KG1 (cell line): ENCODE results near the gene CTNNBL1.

Source experiments
- DNase-seq: peaks from one replicate; lab custom pipeline; 2025; lab: John Stamatoyannopoulos, UW

The CTNNBL1 gene

GRCh38 chr20:37777012-37777950, 83.5 kb downstream of the CTNNBL1 start:
- DNase-seq = no peak

DNA sequence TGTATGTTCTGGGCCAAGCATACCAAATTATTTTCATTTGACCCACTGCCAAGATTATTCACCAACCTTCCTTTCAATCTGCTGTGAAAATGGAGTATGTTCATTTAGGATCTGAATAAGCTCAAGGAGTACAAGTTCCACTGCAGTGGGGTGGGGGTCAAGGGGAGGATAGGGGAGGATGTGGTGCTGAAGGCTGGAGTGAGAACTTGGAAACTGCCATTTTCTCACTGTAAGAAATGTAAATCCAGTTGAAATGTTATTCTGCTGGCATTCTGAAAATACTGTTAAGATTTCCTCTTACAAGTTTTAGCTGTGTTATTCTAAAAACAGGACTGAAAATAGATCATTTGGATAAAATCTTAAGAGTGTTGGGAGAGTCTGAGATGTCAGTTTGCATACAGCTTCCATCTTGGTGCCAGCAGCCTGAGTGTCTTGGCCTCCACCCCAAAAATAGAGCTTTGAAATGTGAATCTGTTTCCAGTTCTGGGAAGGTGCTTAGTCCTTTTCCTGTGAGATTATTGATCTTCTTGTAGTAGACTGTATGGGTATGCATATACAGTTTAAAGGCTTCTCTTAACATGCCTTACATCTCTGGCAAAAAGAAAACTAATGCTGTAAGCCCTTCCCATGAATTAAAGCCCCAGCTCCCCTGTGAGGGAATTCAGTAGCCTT, 84.3 kb downstream of the CTNNBL1 start:
- no peak for DNase-seq

DNA sequence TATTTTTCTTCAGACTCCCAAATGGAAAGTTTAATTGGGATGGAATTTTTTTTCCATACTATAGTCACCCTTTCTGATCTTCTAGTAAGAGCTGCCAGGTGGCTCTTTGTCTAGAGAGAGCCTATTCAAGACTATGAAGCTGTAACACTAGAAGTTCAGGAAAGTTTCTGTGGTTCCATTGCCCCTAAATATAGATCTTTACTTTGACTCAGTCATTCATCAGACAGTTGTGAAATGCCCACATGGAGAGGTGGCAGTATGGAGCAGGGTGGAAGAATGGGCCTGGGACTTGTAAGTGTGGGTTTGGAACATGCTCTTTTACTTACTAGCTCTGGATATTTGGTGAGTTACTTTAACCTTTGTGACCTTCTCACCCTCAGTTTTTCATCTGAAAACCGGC, 87.8 kb downstream of the CTNNBL1 start:
- DNase-seq = no peak

DNA sequence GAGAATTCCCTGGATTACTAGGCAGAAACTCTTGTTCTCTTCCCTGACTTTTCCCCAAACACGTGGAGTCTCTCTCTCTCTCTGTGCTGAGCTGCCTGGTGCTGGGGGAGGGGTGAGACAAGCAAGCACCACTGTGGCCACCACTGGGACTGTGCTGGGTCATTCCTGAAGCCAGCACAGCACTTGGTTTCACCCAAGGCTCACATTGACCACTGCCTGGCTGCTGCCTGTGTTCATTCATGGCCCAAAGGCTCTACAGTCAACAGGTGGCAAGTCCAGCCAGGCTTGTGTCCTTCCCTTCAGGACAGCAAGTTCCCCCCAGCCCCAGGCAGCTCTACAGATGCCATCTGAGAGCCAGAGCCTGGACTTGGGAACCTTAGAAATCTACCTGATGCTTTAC, 92.2 kb downstream of the CTNNBL1 start:
- no peak for DNase-seq

DNA sequence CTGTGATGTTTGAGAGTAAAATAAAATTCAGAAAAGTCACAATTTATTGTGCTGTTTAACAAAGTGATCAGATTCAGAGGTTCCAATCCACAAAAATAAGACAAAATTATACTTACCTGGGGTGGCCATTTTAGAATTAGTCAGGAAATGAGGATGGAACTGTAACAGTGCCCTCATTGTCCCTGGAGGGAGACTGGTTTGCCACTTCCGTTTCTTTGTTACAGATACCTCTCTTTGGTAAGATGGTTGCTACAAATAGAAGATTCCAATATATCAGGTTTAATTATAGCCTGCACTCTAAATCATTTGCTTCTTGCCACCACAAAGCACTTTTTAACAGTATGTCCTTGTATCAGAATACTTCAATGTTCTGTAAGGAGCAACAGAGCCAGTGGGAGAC, 95.6 kb downstream of the CTNNBL1 start:
- no peak for DNase-seq

- DNase-seq = no peak
Measured at GRCh38 chr20:37790900-37791299, 97.1 kb downstream of the CTNNBL1 start.

- DNase-seq = no peak
Measured at GRCh38 chr20:37796121-37796520, 102.3 kb downstream of the CTNNBL1 start.

DNA sequence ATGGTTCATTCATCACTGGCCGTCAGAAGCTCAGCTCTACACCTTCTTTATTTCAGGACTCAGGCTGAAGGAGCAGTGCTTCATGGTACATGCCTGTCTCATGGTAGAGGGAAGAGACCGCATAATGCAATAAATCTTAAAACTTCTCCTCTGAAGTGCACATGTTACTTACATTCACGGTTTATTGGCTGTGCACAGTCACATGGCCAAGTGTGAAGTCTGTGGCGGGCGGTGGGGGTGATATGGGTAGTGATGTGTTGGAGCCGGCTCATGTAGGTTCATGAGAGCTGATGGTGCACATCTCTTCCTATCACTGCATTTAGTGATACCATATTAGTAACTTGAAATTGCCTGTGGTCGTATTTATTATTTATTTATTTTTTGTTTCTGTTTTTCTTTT, 102.9 kb downstream of the CTNNBL1 start:
- no peak for DNase-seq

GRCh38 chr20:37797669-37798175, 103.9 kb downstream of the CTNNBL1 start:
- DNase-seq = no peak

DNA sequence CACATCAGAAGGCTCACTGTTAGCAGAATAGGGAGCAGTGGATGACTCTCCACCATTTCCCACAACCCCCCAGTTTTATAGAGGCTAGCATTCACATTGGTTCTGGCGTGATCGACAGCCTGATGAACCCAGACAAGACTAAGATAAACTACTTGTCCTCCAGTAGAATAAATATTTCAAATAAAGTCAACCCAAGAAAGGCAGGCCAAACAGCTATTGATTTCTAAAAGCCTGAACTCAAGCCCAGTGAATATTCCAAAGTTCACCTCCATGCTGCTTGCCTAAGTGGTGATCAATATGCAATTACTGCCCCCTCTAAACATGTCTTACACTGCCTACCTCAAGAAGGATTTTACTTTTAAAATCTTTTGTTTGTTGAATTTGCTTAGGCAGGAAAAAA, 104.5 kb downstream of the CTNNBL1 start:
- no peak for DNase-seq

GRCh38 chr20:37800618-37801017, 106.8 kb downstream of the CTNNBL1 start:
- DNase-seq = no peak

DNA sequence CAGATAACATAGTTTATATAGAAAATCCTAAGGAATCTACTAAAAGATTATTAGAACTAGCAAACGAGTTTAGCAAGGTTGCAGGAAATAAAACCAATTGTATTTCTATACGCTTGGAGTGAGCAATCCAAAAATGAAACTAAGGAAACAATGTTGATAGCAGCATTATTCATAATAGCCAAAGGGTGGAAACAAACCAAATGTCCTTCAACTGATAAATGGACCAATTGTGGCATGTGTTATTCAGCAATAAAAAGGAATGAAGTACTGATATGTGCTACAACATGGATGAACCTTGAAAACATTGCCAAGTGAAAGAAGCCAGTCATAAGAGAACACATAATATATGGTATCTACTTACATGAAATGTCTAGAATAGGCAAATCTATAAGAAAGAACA, 108.1 kb downstream of the CTNNBL1 start:
- DNase-seq = no peak

DNA sequence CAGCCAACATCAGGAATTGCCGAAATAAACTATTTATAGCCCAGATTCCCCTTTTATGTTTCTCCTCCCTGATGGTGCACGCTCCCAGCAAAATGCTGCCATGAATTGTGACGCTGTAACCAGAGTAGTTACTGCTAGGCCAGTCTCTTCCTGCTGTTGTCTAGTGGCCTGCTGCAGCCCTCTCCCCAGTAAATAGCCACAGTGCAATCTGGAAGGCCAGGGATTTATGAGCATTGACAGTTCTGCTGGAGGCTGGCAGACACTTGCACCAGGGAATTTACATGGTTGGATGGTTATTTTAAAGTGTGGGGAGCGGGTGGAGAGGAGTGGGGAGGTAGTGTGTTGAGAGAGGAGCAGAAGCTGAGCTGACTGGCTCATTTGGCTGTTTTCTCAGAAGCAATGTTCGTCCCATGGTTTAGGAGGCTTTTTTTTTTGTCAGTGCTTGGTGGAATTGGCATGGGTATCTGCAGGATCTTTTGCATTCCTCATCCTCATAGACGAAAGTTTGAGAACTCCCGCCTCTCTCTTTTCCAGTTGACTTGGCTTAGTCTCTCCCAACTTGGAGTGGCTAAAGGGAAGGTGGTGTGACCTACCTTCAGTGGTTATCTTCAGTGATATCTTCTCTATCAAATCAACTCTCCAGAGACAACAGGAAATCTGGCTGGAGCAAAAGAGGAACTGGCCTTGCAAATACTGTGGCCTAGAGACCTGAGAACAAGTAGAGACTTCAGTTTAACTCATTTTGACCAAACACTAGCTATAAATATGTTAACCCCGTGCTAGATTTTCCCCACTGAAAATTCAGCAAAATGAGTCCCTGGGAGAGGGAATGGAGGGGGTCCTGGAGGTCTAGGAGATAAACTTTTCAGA, 109.8 kb downstream of the CTNNBL1 start:
- DNase-seq = peak; percentile 24

DNA sequence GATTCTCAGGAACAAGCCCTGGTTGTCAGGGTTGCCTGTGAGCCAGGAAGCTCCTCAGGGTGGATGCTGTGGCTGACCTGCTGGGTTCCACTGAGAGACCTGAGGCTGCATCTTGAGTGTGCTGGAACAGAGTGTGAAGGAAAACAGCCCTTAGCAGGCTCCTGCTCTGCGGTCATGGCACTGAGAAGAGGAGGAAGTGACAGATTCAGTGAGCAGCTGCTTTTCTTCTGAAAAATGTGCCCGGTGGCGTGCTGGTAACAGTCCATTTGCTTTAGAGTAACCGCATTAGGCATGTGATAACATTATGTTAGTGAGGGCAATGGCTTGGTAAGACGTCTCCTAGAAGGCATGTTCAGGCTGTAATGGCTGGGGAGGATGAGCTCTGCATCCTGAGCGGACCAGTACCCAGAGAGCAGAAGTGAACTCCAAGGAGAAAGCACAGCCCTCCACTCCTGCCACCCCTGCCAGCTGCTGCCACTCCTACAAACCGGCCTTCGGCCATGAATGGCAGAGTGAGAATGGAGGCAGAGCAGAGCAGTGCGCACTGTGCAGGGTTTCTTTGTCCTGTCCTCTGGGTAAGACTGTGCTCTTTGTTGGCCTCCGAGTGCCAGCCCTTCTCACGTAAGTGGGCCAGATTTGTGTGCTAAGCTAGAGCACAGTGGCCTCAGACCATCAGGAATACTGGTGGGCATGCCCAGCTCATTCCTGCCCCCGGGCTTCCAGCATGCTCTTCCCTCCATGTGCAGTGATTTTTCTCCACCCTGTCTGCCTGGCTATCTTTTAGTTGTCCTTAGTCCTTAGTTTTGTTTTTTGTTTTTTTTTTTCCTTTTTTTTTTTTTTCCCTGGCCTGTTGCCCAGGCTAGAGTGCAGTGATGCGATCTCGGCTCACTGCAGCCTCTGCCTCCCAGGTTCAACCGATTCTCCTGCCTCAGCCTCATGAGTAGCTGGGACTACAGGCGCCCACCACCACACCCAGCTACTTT, 111.0 kb downstream of the CTNNBL1 start:
- peak; percentile 51 for DNase-seq

GRCh38 chr20:37807471-37808232, 113.8 kb downstream of the CTNNBL1 start:
- no peak for DNase-seq

DNA sequence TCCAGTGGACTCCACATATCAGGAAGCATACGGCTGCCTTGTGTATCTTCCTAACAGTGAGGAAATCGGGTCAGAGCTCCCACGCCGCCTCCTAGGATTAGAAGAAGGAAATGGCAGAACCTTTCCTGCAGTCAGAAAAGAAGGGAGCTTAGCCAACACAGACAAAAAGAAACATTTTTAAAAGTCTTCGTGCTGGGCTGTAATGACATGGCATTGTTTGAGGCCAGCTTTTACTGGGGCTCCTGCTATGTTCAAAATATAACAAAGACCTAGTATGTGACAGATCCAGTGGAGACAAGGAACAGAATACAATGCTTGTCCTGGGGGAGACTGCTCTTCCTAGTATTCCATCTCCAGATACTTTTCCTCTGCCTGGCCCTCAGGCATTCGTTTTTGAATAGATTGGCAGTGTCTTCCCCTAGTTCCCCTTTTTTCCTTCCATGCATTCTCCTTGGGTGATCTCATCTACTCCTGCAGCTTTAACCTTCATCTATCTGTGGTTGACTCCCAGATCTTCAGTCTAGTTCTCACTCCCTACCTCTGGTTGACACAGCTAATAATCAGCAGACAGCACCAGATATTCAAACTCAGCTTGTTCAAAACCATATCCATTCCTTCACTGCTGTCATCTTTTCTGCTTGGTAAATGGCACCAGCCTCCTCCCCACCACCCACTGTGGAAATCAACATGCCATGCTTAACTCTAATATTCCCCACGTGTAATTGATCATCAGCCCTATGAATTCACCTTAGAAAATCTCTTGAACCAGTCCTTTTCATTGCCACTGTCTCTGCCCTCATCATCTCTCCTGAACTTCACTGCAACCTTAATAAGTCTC, 114.6 kb downstream of the CTNNBL1 start:
- DNase-seq = no peak

GRCh38 chr20:37810027-37810426, 116.2 kb downstream of the CTNNBL1 start:
- DNase-seq = no peak

DNA sequence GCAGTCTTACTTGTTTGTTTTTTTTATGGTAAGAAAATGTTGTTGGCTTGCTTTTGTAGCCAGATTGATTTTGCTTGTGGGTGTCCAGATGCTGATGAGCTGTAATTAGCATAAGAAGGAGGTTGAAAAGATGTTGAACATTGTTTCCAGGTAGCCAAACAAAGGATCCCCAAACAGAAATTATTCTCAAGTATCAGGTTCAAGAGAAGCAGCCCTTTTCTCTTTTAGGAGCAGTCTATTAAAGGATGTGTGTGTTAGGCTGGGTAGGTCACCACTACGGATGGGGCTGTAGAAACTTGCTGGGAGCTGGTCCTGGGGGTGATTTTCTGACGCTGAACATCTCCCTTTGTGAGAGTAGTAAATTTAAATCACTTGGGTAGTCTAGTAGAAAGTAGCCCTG, 122.2 kb downstream of the CTNNBL1 start:
- no peak for DNase-seq

DNA sequence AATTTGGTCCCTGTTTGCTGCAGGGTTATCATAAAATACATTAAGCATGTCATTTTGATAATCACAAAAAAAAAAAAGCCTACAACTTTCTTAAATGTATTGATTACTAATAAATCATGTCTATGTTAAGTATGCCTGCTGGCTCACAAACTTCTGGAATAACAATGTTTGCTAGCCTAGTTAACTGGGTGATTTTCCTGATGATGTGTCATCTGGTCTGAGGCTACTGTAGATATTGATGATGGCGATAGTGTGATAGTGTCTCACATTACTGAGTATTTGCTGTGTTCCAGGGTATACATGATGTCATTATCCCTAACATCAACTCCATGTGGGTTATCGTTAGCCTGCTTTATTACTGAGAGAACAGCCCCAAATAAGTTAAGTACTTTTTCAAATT, 122.9 kb downstream of the CTNNBL1 start:
- no peak for DNase-seq
